Limb (tissue), 2 donors: ENCODE results near the gene SBF2.
A peak's percentile ranks its signal among the peaks of the same experiment; 100 is the strongest.

Experiments
- DNase-seq, 2 donors: peaks; one replicate each; pipeline ENCODE4 v3.0.0-alpha.2; 2016; ENCODE audit errors: extremely low spot score in 2 of 2

SBF2 gene

GRCh38 chr11:10317776-10318526, 23.9 kb upstream of the SBF2 start:
- DNase-seq: no peak

- DNase-seq: no peak
Observed at GRCh38 chr11:10317151-10317755, 23.2 kb upstream of the SBF2 start.

- no peak for DNase-seq
Observed at GRCh38 chr11:10315083-10315482, 21.1 kb upstream of the SBF2 start.

- no peak for DNase-seq
Observed at GRCh38 chr11:10314199-10315072, 20.4 kb upstream of the SBF2 start.

- DNase-seq: no peak
Observed at GRCh38 chr11:10311802-10312201, 17.8 kb upstream of the SBF2 start.

- DNase-seq: no peak
Observed at GRCh38 chr11:10310301-10310841, 16.4 kb upstream of the SBF2 start.

- no peak for DNase-seq
Observed at GRCh38 chr11:10309163-10310093, 15.4 kb upstream of the SBF2 start.

GRCh38 chr11:10308201-10308954, 14.4 kb upstream of the SBF2 start:
- no peak for DNase-seq

- peak; percentile 75 to 87 for DNase-seq
Observed at GRCh38 chr11:10307400-10308200, 13.6 kb upstream of the SBF2 start.

- no peak for DNase-seq
Observed at GRCh38 chr11:10307022-10307399, 13.0 kb upstream of the SBF2 start.

GRCh38 chr11:10305964-10306918, 12.2 kb upstream of the SBF2 start:
- DNase-seq: peak in 1 of 2 donors; percentile 64

- peak in 1 of 2 donors; percentile 62 for DNase-seq
Observed at GRCh38 chr11:10305262-10305963, 11.4 kb upstream of the SBF2 start.

- peak in 1 of 2 donors; percentile 81 for DNase-seq
Observed at GRCh38 chr11:10304495-10305261, 10.7 kb upstream of the SBF2 start, which contains the start of gene ADM. ADM (plus strand) TSS chr11:10305073; CDS start chr11:10305701, 628 bp downstream.

GRCh38 chr11:10303558-10304363, 9.7 kb upstream of the SBF2 start:
- DNase-seq: no peak

GRCh38 chr11:10302744-10303557, 8.9 kb upstream of the SBF2 start:
- peak in 1 of 2 donors; percentile 70 for DNase-seq
